ENCODE results near the gene ADAT3. TPM values are rescaled to one million over a fixed set of nuclear protein-coding genes. Genes with fewer than 3 reads are reported as not detected.

Gene ADAT3
- total RNA-seq, 4 donors from 2014 or later: 2.4 to 6.2 (median 3.9) TPM

DNA sequence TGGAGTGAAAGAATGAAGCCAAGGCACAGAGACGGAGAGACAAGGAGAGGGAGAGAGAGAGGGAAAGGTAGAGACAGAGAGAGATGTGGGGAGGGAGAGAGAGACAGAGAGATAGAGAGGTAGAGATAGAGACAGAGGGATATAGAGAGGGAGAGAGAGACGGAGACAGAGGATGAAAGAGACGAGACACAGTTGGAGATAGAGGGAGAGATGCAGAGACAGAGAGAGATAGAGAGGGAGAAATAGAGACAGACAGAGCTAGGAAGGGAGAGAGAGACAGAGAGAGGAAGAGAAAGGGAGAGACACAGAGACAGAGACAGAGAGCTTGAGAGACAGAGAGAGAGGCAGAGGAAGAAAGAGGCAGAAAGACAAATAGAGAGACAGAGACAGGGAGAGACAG lies 31.2 kb downstream of the ADAT3 start:
- ATAC-seq (ENCODE audit: low FRiP score) (no peak), DNase-seq (ENCODE audit: low spot score) (no peak)

DNA sequence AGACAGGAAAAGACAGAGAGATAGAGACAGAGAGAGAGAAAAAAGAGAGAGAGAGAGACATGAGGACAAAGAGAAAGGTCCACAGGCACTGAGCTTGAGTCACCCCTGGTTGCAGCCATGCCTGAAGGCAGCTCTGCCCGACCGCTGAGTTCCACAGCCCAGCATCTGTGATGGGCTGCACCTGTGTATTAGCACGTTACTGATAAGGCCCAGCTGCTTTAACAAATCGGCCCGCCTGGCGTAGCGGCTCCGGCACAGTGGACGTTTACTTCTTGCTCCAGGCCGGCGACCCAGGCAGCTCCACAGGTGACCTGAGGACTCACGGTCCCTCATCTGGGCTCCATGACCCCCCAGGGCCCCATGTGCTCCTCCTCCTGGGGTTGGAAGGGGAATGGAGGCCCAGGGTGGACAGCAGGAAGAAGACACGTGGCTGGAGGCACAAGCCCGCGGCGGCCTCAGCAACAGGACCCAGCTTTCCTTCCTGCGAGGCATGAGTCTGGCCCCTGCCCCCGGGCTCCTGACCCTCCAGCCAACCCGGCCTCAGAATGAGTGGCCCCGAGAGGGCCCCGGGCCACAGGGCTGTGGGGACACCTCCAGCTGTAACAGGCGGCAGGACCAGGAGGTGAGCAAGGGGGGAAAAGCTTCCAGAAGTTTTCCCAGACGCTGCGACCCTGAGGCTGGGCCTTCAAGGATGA lies 31.9 kb downstream of the ADAT3 start:
- DNase-seq (ENCODE audit: low spot score) (no peak), ATAC-seq (ENCODE audit: low FRiP score) (no peak)
- TF ChIP-seq, protein P1, sequence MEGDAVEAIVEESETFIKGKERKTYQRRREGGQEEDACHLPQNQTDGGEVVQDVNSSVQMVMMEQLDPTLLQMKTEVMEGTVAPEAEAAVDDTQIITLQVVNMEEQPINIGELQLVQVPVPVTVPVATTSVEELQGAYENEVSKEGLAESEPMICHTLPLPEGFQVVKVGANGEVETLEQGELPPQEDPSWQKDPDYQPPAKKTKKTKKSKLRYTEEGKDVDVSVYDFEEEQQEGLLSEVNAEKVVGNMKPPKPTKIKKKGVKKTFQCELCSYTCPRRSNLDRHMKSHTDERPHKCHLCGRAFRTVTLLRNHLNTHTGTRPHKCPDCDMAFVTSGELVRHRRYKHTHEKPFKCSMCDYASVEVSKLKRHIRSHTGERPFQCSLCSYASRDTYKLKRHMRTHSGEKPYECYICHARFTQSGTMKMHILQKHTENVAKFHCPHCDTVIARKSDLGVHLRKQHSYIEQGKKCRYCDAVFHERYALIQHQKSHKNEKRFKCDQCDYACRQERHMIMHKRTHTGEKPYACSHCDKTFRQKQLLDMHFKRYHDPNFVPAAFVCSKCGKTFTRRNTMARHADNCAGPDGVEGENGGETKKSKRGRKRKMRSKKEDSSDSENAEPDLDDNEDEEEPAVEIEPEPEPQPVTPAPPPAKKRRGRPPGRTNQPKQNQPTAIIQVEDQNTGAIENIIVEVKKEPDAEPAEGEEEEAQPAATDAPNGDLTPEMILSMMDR (IDR thresholded peaks at IDR 0.05): no peak

More for the DNA sequence above, 31.2 kb downstream of the ADAT3 start:
- TF ChIP-seq, protein P1 (IDR thresholded peaks at IDR 0.05): no peak

DNA sequence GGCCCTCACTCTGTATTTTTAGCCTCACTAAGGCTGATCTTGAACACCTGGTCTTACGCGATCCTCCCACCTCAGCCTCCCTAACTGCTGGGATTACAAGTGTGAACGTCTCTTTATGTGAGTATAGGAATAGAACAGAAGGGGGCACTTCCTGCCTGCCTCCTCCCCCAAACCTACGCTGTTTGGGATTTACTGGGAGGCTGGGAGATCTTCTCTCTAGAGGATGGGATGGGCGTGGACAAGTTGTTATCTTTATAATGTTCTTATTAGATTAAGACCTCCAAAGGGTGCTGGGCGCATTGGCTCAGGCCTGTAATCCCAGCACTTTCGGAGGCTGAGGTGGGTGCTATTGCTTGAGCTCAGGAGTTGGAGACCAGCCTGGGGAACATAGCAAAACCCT lies 32.9 kb downstream of the ADAT3 start:
- TF ChIP-seq, protein P1 (IDR thresholded peaks at IDR 0.05): no peak
- no peak for ATAC-seq (ENCODE audit: low FRiP score)
- no peak for DNase-seq (ENCODE audit: low spot score)

DNA sequence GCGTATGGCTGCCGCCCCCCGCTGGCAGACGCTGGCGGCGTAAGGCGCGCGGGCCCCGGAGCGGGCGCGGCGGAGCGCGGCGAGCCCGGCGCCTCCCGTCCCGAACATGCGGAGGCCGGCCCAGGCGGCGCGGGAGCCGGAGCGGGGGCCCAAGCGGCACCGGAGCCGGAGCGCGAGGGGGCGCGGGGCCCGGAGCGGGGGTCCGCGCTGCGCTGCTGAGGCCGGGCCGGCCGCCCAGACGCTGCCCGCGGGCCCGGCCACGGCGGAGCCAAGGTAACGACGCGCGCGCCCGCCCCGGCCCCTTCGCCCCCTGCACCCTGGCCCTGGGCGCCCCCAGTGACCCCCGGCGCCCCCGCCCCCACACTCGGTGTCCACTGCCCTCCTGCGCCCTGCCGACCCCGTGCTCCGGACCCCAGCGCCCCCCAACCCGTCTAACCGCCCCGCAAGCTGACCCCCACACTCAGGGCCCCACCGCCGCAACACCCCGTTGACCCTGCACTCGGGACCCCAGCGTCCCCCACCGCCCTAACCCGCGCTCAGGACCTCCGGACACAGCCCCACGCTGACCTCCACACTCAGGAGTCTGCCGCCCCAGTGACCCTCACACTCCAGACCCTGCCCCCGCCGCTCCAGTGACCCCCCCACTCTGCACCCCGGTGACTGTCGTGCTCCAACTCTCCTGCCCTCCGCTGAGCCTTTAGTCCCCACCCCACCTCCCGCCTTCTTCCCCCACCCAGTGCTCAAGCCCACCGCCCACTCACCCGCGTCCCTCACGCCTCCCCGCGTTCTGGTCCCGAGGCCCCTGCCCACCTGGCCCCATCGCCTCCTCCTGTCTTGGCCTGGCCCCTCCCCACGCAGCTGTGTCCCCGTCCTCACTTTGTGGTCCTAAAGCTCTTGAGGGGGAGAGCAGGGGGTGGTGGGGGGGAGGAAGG lies 36.2 kb downstream of the ADAT3 start, which contains the start of gene CSNK1G2:
CSNK1G2 (plus strand) TSS at position 27 of the 932 bp plus-strand sequence. CDS start 28,601 bp downstream, outside the sequence.
- no peak for DNase-seq (ENCODE audit: low spot score)
- TF ChIP-seq, protein P1 (IDR thresholded peaks at IDR 0.05): no peak
- no peak for ATAC-seq (ENCODE audit: low FRiP score)

DNA sequence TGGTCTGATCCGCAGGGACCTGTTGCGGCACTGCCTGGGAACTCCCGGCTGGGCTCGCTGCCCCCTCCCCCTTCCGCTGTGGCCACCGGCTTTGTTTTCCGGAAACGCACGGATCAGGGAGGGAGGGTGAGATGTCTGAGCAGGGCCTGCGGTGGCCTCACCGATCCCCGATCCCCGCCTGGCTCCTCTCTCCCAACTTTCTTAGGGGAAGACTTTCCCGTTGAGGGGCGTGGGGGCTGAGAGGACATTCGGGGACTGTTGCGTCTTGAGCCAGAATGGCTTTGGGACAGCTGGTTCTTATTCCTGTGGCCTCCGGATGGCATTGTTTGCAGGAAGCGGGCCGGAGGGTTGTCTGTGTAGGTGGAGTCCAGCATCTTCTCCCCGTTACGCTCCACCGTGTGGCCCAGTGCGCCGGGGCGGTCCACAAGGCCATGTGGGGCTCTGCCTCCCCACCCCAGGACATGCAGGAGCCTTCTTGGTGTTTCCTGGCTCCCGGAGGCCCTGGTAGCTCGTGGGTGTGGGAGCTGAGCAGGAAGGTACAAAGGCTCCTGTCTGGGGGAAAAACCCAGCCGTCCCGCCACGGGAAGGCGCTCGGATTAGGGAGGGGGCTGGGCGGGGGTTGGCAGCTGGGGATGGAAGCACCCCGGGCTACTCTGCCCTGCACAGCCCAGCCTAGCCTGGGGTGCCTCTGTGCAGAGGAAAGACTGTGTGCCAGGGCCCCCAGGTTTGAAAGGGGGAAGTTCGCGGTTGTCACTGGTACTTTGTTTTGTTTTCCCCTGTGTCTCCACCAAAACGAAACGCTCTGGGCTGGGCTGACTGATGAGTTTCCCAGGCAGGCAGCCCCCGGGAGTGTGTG lies 37.1 kb downstream of the ADAT3 start:
- ATAC-seq (ENCODE audit: low FRiP score): peak; percentile 41
- peak; percentile 40 for DNase-seq (ENCODE audit: low spot score)
- TF ChIP-seq, protein P1 (IDR thresholded peaks at IDR 0.05): no peak

DNA sequence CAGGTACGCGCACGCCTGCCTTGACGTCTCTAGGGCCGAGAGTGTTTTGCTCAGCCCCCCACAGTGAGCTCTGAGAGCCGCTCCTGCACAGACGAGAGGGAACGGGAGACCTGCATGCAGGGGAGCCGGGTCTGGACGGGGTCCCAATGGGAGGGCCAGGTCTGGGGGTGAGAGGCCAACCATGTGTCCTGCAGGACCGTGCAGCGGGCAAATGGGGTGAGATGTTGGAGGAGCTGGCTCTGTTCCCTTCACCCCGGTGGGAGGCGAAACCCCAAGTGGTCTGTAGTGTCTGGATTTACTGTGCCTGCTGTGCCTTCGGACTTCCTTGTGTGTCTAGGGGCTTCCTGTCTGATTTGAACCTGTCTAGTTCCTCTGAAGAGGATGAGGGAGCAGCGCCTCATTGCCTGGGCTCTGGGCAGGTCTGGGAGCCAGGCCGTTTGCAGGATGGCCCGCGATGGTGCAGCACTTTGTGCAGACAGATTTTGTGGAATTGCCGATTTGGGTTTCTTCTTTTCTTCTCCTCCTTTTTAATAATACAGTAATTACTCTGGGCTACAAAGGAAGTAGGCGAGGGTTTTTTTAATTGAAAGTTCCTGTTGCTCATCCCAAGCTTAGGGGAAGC lies 37.8 kb downstream of the ADAT3 start:
- TF ChIP-seq, protein P1 (IDR thresholded peaks at IDR 0.05): no peak
- ATAC-seq (ENCODE audit: low FRiP score) (no peak), DNase-seq (ENCODE audit: low spot score) (no peak)

Measured in omental fat pad (tissue), 4 donors.